Activated CD4-positive, CD25-positive, alpha-beta regulatory T cell treated with anti-CD3 and anti-CD28 coated beads, Interleukin-2, amount 50 U/mL, for 24 hours (primary cell): ENCODE measurements around the gene SHLD2.
"Not testable (repeated sequence)": the region's sequence is repeated elsewhere in the genome, so short reads cannot be mapped to it uniquely, and the experiment has no call there.

ENCODE experiments used
- ATAC-seq, 2 donors: fragments of 150-1000 bp; cut with Tn5 transposase; one replicate each; pipeline ENCODE4 v1.10.0; 2021; ENCODE audit warnings: mild to moderate bottlenecking in 1 of 2, moderate library complexity in 1 of 2

The SHLD2 gene

GRCh38 chr10:87084291-87084782, 10.7 kb upstream of the SHLD2 start:
- peak; percentile 73 to 78 for ATAC-seq

GRCh38 chr10:87085537-87085936, 9.5 kb upstream of the SHLD2 start:
- no peak for ATAC-seq

DNA sequence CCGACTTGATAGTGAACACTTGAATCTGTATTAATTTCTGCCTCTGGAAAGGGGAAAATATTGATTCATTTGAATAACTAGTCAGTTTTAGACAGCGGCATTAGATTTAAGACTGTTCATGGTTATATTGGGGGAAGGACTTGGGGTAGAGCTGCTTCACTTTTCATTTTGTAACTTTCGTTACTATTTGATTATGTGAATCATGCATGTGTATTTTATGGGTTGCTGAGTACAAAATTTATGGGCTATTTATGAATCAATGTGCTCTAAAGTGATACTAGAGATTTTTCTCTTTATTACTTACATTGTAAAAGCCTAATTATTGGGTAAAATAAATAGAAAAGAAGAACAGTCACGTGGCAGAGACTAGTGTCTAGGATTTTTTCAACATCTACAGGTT, 5.3 kb upstream of the SHLD2 start:
- ATAC-seq = no peak

DNA sequence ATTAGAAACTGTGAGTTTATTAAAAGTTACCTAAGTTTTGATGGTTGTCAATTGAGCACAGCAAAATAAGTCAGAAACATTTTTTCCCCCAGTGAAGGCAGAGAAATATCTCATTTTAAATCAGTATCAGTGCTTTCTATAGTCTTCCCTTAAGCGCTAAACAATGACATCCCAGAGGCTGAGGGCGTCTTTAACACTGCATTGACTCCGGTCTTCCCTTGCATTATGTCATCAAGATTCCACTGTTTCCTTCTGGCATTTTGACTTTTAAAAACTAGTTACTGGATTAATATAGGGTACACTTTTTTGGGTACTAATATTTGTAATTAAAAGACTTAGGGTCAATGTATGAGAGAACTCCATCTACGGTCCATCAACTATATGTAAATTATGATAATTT, 4.2 kb upstream of the SHLD2 start:
- no peak for ATAC-seq

- ATAC-seq = no peak
Observed at GRCh38 chr10:87092376-87092860, 2.6 kb upstream of the SHLD2 start.

GRCh38 chr10:87092861-87093631, 2.0 kb upstream of the SHLD2 start:
- ATAC-seq = no peak

- peak; percentile 24 to 26 for ATAC-seq
Observed at GRCh38 chr10:87093632-87094372, 1.2 kb upstream of the SHLD2 start.

DNA sequence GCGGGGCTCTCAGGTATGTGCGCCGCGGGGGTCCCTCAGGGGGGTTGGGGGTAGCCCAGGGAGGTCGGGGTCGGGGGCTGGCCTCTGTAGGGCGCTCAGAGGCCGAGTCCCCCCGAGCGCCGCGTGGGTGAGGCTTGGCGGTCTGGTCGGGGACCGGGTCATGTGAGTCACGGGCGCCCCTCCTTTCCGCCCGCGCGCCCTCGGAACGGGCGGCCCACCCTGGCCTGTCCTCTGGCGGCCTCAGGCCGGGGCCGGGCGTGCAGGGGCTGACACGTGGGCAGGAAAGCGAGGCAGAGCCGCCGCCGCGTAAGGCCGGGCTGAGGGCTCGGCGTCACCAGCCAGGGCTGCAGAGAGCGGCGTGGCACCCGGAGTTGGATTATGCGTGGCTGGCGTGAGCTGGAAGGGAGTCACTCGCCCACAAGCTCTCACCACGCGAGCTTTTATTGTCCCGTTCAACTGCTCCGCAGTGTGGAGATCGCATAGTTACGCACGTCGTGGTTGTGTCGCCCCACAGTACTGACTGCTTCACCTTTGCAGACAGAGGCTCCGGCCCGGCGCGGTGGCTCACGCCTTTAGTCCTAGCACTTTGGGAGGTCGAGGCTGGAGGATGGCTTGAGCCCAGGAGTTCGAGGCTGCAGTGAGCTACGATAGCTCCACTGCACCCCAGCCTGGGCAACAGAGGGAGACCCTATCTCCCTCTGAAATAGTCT, 385 bp downstream of the SHLD2 start:
- ATAC-seq = peak; percentile 60 to 63

DNA sequence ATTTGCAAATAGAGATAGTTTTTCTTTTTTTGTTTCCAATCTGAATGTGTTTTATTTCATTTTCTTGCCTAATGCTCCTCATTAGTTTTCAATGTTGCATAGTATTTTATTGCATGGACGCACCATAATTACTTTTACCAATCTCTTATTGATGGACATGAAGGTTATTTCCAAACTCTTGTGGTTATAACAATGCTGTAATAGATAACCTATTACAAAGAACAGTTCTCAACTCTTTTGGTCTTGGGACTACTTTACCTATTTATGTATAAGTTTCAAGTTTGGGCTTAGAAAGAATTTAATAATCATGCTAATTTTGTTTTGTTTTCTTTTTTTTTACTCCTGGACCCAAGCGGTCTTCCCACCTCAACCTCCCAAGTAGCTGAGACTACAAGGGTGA, 7.0 kb downstream of the SHLD2 start:
- ATAC-seq = no peak

GRCh38 chr10:87104727-87105126, 9.7 kb downstream of the SHLD2 start:
- not testable (repeated sequence) for ATAC-seq

- ATAC-seq = no peak
Observed at GRCh38 chr10:87105446-87106124, 10.6 kb downstream of the SHLD2 start.

- not testable (repeated sequence) for ATAC-seq
Observed at GRCh38 chr10:87118122-87118521, 23.1 kb downstream of the SHLD2 start.

DNA sequence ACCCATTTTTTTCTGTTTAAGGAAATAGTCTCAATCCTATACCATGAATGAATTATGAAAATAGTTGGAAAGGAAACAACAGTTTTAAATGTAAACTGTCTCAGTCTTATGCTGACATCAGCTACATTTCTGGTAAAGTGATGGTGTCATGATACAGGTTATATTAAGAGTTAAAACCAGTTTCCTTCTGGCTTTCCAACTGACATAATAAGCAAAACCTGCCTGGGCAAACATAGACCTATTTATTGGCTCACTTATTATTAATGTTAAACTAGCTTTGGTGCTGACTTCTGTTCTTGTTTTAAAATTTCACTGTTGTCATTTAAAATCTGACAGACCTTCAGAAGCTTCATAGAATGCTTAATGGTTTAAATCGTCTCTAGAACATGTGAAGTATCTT, 24.0 kb downstream of the SHLD2 start:
- not testable (repeated sequence) for ATAC-seq

DNA sequence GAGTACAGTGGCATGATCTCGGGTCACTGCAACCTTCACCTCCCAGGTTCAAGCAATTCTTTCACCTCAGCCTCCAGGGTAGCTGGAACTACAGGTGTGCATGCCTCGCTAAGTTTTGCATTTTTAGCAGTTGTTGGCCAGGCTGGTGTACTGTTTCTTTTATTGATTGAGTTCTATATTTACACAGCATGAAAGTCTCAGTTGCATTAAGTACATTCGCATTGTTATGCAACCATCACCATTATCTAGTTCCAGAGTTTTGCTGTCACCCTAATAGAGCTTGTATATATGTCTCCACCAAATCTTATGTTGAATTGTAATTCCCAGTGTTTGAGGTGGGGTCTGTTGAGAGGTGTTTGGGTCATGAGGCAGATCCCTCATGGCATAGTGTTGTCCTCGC, 28.3 kb downstream of the SHLD2 start:
- ATAC-seq = not testable (repeated sequence)

- not testable (repeated sequence) for ATAC-seq
Observed at GRCh38 chr10:87127048-87127447, 32.0 kb downstream of the SHLD2 start.

GRCh38 chr10:87127607-87128156, 32.7 kb downstream of the SHLD2 start:
- ATAC-seq = not testable (repeated sequence)

- ATAC-seq = not testable (repeated sequence)
Observed at GRCh38 chr10:87132176-87132575, 37.2 kb downstream of the SHLD2 start.

DNA sequence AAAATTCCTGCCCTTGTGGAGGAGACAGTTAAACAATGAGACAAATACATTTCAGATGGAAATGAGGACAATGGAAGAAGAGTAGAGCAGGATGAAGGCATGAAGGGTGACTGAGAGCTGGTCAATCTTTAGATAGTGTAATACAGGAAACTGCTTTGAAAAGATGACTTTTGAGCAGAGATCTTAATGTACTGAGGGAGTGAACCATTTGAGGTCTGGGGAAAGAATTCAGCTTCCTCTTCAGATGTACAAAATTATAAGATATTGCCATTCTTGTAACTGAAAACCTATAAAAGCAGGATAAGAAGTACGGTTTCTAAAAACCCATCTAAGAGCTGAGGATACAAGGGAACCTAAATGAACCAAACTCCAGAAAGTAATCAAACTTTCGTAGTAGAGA, 38.9 kb downstream of the SHLD2 start:
- ATAC-seq = not testable (repeated sequence)

- ATAC-seq = not testable (repeated sequence)
Observed at GRCh38 chr10:87134440-87134839, 39.4 kb downstream of the SHLD2 start.

DNA sequence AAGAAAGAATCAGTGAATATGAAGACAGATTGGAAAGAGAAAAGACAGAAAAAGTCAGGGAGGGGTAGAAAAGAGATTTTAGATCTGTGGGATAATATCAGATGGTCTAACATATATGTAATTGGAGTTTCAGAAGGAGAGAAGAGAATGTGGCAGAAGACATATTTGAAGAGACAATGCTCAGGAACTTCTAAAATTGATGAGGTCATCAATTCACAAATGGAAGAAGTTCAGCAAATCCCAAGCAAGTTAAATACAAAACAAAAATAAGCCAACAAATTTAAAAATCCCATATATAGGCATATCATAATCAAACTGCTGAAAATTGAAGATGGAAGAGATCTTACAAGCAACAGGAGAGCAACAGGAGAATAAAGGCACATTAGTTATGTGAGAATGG, 42.5 kb downstream of the SHLD2 start:
- ATAC-seq = not testable (repeated sequence)

DNA sequence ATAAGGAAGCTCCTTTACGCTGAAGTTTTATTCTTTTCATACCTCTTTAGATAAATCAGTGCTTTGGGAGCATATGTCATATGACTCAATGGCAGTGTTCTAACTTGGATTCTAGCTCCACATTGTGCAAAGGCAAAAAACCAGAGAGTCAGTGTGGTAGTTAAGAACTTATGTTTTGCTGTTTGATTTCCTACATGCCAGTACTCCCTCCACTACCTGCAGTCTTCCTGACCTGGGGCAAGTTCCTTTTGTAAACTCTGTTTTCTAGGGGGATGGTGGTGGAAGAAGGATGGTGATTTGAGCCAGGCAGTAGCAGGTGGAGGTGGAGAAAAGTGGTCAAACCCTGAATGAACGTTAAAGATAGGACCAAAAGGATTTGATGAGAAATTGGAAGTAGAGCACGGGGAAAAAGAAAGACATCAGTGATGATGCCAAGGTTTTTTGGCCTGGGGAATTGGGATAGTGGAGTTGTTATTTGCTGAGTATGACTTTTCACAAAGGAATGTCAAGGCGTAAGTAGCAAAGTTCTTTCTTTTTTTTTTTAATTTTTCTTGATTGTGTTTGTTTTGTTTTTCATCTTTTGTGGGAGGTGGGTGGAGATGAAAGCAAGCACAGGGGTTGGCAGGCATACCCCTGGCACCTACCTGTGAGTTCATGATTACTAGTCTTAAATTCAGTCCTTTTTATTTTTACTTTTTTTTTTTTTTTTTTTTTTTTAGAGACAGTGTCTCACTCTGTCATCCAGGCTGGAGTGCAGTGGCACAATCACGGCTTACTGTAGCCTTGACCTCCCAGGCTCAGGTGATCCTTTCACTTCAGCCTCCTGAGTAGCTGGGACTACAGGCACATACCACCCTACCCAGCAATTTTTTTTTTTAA, 47.5 kb downstream of the SHLD2 start:
- not testable (repeated sequence) for ATAC-seq
